Fibroblast of lung (primary cell): ENCODE results near the gene AIFM1.

Experiments
- CTCF ChIP-seq, 2 donors: IDR thresholded peaks in 1 of 2; conservative IDR thresholded peaks in 1 of 2; 1 replicate in 1 of 2; 2 replicates in 1 of 2; pipeline ENCODE4 v1.5.1; 2011 to 2012; ENCODE audit warnings: low read length in 2 of 2, control low read depth in 1 of 2, inconsistent platforms in 1 of 2, low read depth in 1 of 2, mild to moderate bottlenecking in 1 of 2
- EZH2 ChIP-seq: IDR thresholded peaks from 2 replicates; pipeline ENCODE4 v1.5.1; 2012; ENCODE audit warnings: low read length, control low read depth, mild to moderate bottlenecking; ENCODE audit errors: missing control alignments

- TF ChIP-seq CTCF (conservative IDR thresholded peaks at IDR 0.05 in 1 of 2, IDR thresholded peaks at IDR 0.05 in 1 of 2; ENCODE audit: low read depth in 1 of 2, low read length in 2 of 2) = no peak
- no peak for TF ChIP-seq EZH2
Observed at GRCh38 chrX:130111220-130112154, 54.2 kb downstream of the AIFM1 start.
